Smooth muscle cell (in vitro differentiated cells): ENCODE results near the gene HSD3B7. TPM values are rescaled to one million over a fixed set of nuclear protein-coding genes. Genes with fewer than 3 reads are reported as not detected.

ENCODE experiments used
- DNase-seq: peaks from one replicate; lab custom pipeline; 2025; ENCODE audit not compliant: unreplicated experiment; lab: John Stamatoyannopoulos, UW
- H2AFZ ChIP-seq: fragments of 200-600 bp; sonication (generic); 2 replicates; pipeline ENCODE4 v1.6.0; 2016; ENCODE audit warnings: antibody characterized with exemption, low read depth, mild to moderate bottlenecking
- H3F3A ChIP-seq: fragments of 200-600 bp; sonication (generic); 2 replicates; pipeline ENCODE4 v1.6.0; 2017; ENCODE audit warnings: antibody characterized with exemption, low read depth
- H3K27ac ChIP-seq: fragments of 200-600 bp; sonication (generic); 2 replicates; pipeline ENCODE4 v1.5.1; 2016; ENCODE audit warnings: low read depth, mild to moderate bottlenecking
- H3K27me3 ChIP-seq: fragments of 200-600 bp; sonication (generic); 2 replicates; pipeline ENCODE4 v1.6.1; 2016; ENCODE audit warnings: low read depth, mild to moderate bottlenecking
- H3K36me3 ChIP-seq: fragments of 200-600 bp; sonication (generic); 2 replicates; pipeline ENCODE4 v1.5.1; 2016; ENCODE audit warnings: low read depth
- H3K4me1 ChIP-seq: fragments of 200-600 bp; sonication (generic); 2 replicates; pipeline ENCODE4 v1.5.1; 2016; ENCODE audit warnings: low read depth
- H3K4me2 ChIP-seq: fragments of 200-600 bp; sonication (generic); 2 replicates; pipeline ENCODE4 v1.6.0; 2016; ENCODE audit warnings: mild to moderate bottlenecking
- H3K4me3 ChIP-seq: fragments of 200-600 bp; sonication (generic); 2 replicates; pipeline ENCODE4 v1.5.1; 2016; ENCODE audit warnings: mild to moderate bottlenecking
- H3K79me2 ChIP-seq: fragments of 200-600 bp; sonication (generic); 2 replicates; pipeline ENCODE4 v1.6.0; 2016; ENCODE audit warnings: low read depth, mild to moderate bottlenecking
- H3K9ac ChIP-seq: fragments of 200-600 bp; sonication (generic); 2 replicates; pipeline ENCODE4 v1.6.0; 2016; ENCODE audit warnings: low read depth
- H3K9me3 ChIP-seq: fragments of 200-600 bp; sonication (generic); replicated peaks from 2 replicates; pipeline ENCODE4 v1.5.1; 2016; ENCODE audit warnings: low read depth
- H4K20me1 ChIP-seq: fragments of 200-600 bp; sonication (generic); 2 replicates; pipeline ENCODE4 v1.6.0; 2016; ENCODE audit warnings: low read depth
- CTCF ChIP-seq: fragments of 200-600 bp; sonication (generic); IDR thresholded peaks from 2 replicates; pipeline ENCODE4 v1.5.1; 2017; ENCODE audit warnings: borderline replicate concordance, mild to moderate bottlenecking, antibody characterized with exemption; ENCODE audit not compliant: insufficient read depth, poor library complexity, severe bottlenecking
- WGBS: methylation state at CpG from one replicate; pipeline ENCODE4 v1.1.7; 2016; ENCODE audit warnings: low lambda C conversion rate; 5-methylcytosine and 5-hydroxymethylcytosine counted together
- polyA plus RNA-seq: library from polyadenylated mRNA; unstranded; fragments of >200 nt; fragmentation: Nextera tagmentation; extraction: Ambion mirVana; gene quantifications from 2 replicates; pipeline ENCODE4 v1.2.1, GENCODE V29; 2016
- total RNA-seq: library from RNA; depleted of rRNA; stranded (reverse); fragments of >200 nt; gene quantifications from 2 replicates; pipeline ENCODE4 v1.2.3, GENCODE V29; 2014

Gene HSD3B7
- total and polyA plus RNA-seq, 2 experiments from 2014 or later, result 10.8 to 15.5 TPM

GRCh38 chr16:30947859-30948666 lies 36.9 kb upstream of the HSD3B7 start:
- Histone ChIP-seq H3K79me2 (peaks cover 3% of the 10 kb centered on the region), H2AFZ (peak overlapping the region; percentile 22), H3K9me3 (no peaks in the 10 kb centered on the region), H3K9ac (peak overlapping the region; percentile 91), H3K4me3 (peak overlapping the region; percentile 97), H3K36me3 (no peaks in the 10 kb centered on the region), H3F3A (peaks cover 3% of the 10 kb centered on the region), H3K27ac (peak overlapping the region; percentile 99), H3K4me2 (peak overlapping the region; percentile 92), H4K20me1 (peaks cover 17% of the 10 kb centered on the region), H3K4me1 (peaks cover 9% of the 10 kb centered on the region), H3K27me3 (no peaks in the 10 kb centered on the region)
- DNase-seq, result peak; percentile 83
- no peak for TF ChIP-seq CTCF
- WGBS, result 28% methylated on average over 37 of the region's 44 CpGs

- no peak for TF ChIP-seq CTCF
- peaks cover 9% of the 10 kb centered on the region for H3K4me1 ChIP-seq
- H2AFZ ChIP-seq, result peak within 1 kb of the TSS; percentile 22
- H3K27me3 ChIP-seq, result no peaks in the 10 kb centered on the region
- peak within 1 kb of the TSS; percentile 99 for H3K27ac ChIP-seq
- H3K9me3 ChIP-seq, result no peaks in the 10 kb centered on the region
- 2% methylated on average over 59 of the region's 70 CpGs for WGBS
- H3K9ac ChIP-seq, result peak within 1 kb of the TSS; percentile 91
- no peaks in the 10 kb centered on the region for H3K36me3 ChIP-seq
- H3F3A ChIP-seq, result peaks cover 3% of the 10 kb centered on the region
- peak; percentile 63 for DNase-seq
- peak within 1 kb of the TSS; percentile 92 for H3K4me2 ChIP-seq
- peak within 1 kb of the TSS; percentile 97 for H3K4me3 ChIP-seq
- H4K20me1 ChIP-seq, result peaks cover 22% of the 10 kb centered on the region
- no peaks in the 10 kb centered on the region for H3K79me2 ChIP-seq
Measured at GRCh38 chr16:30948667-30949649, 36.0 kb upstream of the HSD3B7 start, which contains the start of gene ORAI3. Gene ORAI3, plus strand, starts transcription at chr16:30949068. Its CDS starts 222 bp downstream, at chr16:30949290.

GRCh38 chr16:30949650-30950515 lies 35.1 kb upstream of the HSD3B7 start:
- peak overlapping the region; percentile 82 for H3K9ac ChIP-seq
- no peaks in the 10 kb centered on the region for H3K79me2 ChIP-seq
- H3K4me1 ChIP-seq, result peaks cover 9% of the 10 kb centered on the region
- H3K4me3 ChIP-seq, result peak overlapping the region; percentile 97
- peaks cover 3% of the 10 kb centered on the region for H3F3A ChIP-seq
- DNase-seq, result no peak
- peak overlapping the region; percentile 92 for H3K4me2 ChIP-seq
- WGBS, result 6% methylated on average over 21 of the region's 21 CpGs
- H3K27ac ChIP-seq, result peak overlapping the region; percentile 99
- H2AFZ ChIP-seq, result no peak overlapping the region
- peaks cover 25% of the 10 kb centered on the region for H4K20me1 ChIP-seq
- no peaks in the 10 kb centered on the region for H3K36me3 ChIP-seq
- H3K9me3 ChIP-seq, result no peaks in the 10 kb centered on the region
- no peak for TF ChIP-seq CTCF
- no peaks in the 10 kb centered on the region for H3K27me3 ChIP-seq
